ENCODE results near the gene CTNNB1. TPM values are rescaled to one million over a fixed set of nuclear protein-coding genes. Genes with fewer than 3 reads are reported as not detected.

CTNNB1 gene
- total RNA-seq, 1 donor from 2014 or later = 269 TPM

DNA sequence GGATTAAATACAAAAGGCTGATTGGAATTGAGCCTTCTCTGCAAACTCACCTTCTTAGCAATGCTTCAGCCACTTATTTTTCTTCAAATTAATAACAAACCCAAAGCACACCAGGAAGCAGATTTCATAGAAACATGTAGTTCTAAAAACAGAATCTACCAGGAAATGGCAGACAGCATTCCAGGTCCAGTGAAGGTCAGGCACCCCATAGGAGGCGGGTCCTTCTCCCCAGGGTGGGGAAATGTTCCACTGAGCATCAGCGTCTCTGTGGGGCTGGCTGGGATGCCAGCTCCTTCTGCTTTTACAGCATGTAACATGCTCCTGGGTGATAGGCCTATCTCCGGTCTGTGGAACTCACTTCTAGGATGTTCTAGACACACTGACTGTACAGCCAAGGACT is 49.2 kb downstream of the CTNNB1 start:
- H3K4me1 Mint-ChIP-seq (ENCODE audit: low read depth, unreplicated experiment) = no peaks in the 10 kb centered on the region
- no peaks in the 10 kb centered on the region for H3K9me3 Mint-ChIP-seq (ENCODE audit: unreplicated experiment)
- no peak overlapping the region for H3K27ac Mint-ChIP-seq (ENCODE audit: unreplicated experiment)
- H3K4me3 Mint-ChIP-seq (ENCODE audit: unreplicated experiment) = no peak overlapping the region
- DNase-seq = no peak
- peaks cover 1% of the 10 kb centered on the region for H3K27me3 Mint-ChIP-seq (ENCODE audit: unreplicated experiment)
- no peaks in the 10 kb centered on the region for H3K36me3 Mint-ChIP-seq (ENCODE audit: unreplicated experiment)
- TF ChIP-seq, protein P1, sequence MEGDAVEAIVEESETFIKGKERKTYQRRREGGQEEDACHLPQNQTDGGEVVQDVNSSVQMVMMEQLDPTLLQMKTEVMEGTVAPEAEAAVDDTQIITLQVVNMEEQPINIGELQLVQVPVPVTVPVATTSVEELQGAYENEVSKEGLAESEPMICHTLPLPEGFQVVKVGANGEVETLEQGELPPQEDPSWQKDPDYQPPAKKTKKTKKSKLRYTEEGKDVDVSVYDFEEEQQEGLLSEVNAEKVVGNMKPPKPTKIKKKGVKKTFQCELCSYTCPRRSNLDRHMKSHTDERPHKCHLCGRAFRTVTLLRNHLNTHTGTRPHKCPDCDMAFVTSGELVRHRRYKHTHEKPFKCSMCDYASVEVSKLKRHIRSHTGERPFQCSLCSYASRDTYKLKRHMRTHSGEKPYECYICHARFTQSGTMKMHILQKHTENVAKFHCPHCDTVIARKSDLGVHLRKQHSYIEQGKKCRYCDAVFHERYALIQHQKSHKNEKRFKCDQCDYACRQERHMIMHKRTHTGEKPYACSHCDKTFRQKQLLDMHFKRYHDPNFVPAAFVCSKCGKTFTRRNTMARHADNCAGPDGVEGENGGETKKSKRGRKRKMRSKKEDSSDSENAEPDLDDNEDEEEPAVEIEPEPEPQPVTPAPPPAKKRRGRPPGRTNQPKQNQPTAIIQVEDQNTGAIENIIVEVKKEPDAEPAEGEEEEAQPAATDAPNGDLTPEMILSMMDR (IDR thresholded peaks at IDR 0.05; ENCODE audit: partially characterized antibody, unreplicated experiment) = no peak

DNA sequence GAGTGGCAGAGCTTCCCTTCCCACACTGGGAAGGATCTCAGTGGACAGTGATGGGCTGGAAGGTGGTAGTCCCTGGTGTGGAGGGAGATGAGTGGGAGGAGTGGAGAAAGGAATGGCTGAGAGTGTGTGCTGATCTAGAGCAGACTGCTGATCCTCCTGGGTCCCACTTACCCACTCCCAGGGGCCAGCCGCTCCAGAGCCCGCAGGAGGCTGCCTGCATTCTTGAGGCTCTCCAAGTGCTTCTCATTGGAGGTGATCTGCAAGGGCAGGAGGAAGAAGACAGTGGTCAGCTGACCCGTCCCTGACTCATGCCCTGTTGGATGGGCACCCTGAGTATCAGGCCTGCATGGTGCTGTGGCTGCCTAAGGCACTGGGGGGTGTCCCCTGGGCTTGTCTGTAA is 50.0 kb downstream of the CTNNB1 start:
- Mint-ChIP-seq H3K4me3 (ENCODE audit: unreplicated experiment) (no peak overlapping the region), H3K27me3 (ENCODE audit: unreplicated experiment) (peaks cover 1% of the 10 kb centered on the region), H3K9me3 (ENCODE audit: unreplicated experiment) (no peaks in the 10 kb centered on the region), H3K36me3 (ENCODE audit: unreplicated experiment) (no peaks in the 10 kb centered on the region), H3K4me1 (ENCODE audit: low read depth, unreplicated experiment) (no peaks in the 10 kb centered on the region), H3K27ac (ENCODE audit: unreplicated experiment) (no peak overlapping the region)
- no peak for DNase-seq
- TF ChIP-seq, protein P1 (IDR thresholded peaks at IDR 0.05; ENCODE audit: partially characterized antibody, unreplicated experiment) = no peak

- H3K27ac Mint-ChIP-seq (ENCODE audit: unreplicated experiment) = no peak overlapping the region
- H3K4me3 Mint-ChIP-seq (ENCODE audit: unreplicated experiment) = no peak overlapping the region
- H3K9me3 Mint-ChIP-seq (ENCODE audit: unreplicated experiment) = no peaks in the 10 kb centered on the region
- DNase-seq = no peak
- H3K4me1 Mint-ChIP-seq (ENCODE audit: low read depth, unreplicated experiment) = no peaks in the 10 kb centered on the region
- no peaks in the 10 kb centered on the region for H3K27me3 Mint-ChIP-seq (ENCODE audit: unreplicated experiment)
- TF ChIP-seq, protein P1 (IDR thresholded peaks at IDR 0.05; ENCODE audit: partially characterized antibody, unreplicated experiment) = no peak
- H3K36me3 Mint-ChIP-seq (ENCODE audit: unreplicated experiment) = no peaks in the 10 kb centered on the region
These were observed 51.5 kb downstream of the CTNNB1 start for GRCh38 chr3:41250825-41251224.

DNA sequence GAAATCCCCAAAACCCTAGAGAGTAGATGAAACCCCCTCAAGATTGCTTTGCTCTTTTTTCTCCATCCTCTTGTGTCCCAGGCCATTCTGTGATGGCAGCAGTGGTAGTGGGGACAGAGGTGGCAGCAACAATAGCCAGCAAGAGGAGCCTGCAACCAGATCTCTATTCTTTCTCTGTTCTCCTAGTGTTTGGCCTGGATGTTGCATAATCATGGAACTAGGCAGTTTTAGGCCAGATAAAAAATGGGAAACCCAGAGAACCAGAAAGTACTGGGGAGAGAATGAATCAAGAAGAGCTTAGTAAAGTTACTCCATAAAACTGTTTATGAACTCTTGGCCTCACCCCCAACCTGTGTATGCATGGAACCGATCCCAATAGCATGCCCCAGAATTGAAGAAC is 52.3 kb downstream of the CTNNB1 start:
- no peaks in the 10 kb centered on the region for H3K36me3 Mint-ChIP-seq (ENCODE audit: unreplicated experiment)
- no peak overlapping the region for H3K4me3 Mint-ChIP-seq (ENCODE audit: unreplicated experiment)
- no peaks in the 10 kb centered on the region for H3K9me3 Mint-ChIP-seq (ENCODE audit: unreplicated experiment)
- DNase-seq = no peak
- TF ChIP-seq, protein P1 (IDR thresholded peaks at IDR 0.05; ENCODE audit: partially characterized antibody, unreplicated experiment) = no peak
- H3K4me1 Mint-ChIP-seq (ENCODE audit: low read depth, unreplicated experiment) = no peaks in the 10 kb centered on the region
- H3K27me3 Mint-ChIP-seq (ENCODE audit: unreplicated experiment) = no peaks in the 10 kb centered on the region
- H3K27ac Mint-ChIP-seq (ENCODE audit: unreplicated experiment) = no peak overlapping the region

DNA sequence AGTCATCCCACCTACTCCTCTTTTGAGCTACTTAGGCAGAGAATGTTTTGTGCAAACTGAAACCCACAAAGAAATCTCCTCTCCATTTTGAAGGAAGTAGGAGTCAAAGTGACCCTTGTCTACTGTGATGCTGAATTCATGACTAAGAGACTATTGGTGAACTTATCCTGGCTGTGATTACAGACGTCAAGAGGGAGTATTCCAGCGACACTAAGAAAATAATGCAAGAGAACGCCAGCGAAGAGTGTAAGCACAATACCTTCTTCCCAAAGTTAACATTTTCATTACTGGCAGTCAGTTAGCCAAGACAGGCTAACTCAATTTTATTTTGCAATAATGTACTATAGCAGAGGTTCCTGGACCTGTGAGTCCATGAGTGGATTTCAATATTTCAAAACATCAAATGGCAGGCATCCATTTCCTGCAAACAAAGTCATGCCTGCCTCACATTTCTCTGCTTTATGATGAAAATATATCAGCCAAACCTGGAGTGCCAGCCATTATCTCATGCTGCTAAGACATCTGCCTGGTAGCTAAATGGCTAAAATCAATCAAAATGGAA is 59.0 kb downstream of the CTNNB1 start:
- Mint-ChIP-seq H3K4me1 (ENCODE audit: low read depth, unreplicated experiment) (no peaks in the 10 kb centered on the region), H3K9me3 (ENCODE audit: unreplicated experiment) (peaks cover 1% of the 10 kb centered on the region), H3K27me3 (ENCODE audit: unreplicated experiment) (no peaks in the 10 kb centered on the region), H3K4me3 (ENCODE audit: unreplicated experiment) (no peak overlapping the region), H3K36me3 (ENCODE audit: unreplicated experiment) (no peaks in the 10 kb centered on the region), H3K27ac (ENCODE audit: unreplicated experiment) (no peak overlapping the region)
- TF ChIP-seq, protein P1 (IDR thresholded peaks at IDR 0.05; ENCODE audit: partially characterized antibody, unreplicated experiment) = no peak
- no peak for DNase-seq
